ENCODE results near the gene GREM2.

GREM2 gene

GRCh38 chr1:240497908-240498307, 114.0 kb downstream of the GREM2 start:
- DNase-seq = no peak

- DNase-seq = peak; percentile 57
These were observed 115.0 kb downstream of the GREM2 start for GRCh38 chr1:240496941-240497340.

- DNase-seq = no peak
These were observed 115.6 kb downstream of the GREM2 start for GRCh38 chr1:240496356-240496755.

- peak; percentile 82 for DNase-seq
These were observed 116.4 kb downstream of the GREM2 start for GRCh38 chr1:240495601-240496000.

- no peak for DNase-seq
These were observed 119.0 kb downstream of the GREM2 start for GRCh38 chr1:240492832-240493440.

- peak; percentile 28 for DNase-seq
These were observed 120.2 kb downstream of the GREM2 start for GRCh38 chr1:240491796-240492195.

- DNase-seq = peak; percentile 79
These were observed 120.8 kb downstream of the GREM2 start for GRCh38 chr1:240491156-240491555.

GRCh38 chr1:240487493-240487892, 124.5 kb downstream of the GREM2 start:
- no peak for DNase-seq

GRCh38 chr1:240486611-240487010, 125.3 kb downstream of the GREM2 start:
- DNase-seq = no peak

- no peak for DNase-seq
These were observed 127.0 kb downstream of the GREM2 start for GRCh38 chr1:240484804-240485443.

GRCh38 chr1:240478536-240478935, 133.4 kb downstream of the GREM2 start:
- DNase-seq = no peak

- DNase-seq = no peak
These were observed 136.1 kb downstream of the GREM2 start for GRCh38 chr1:240475832-240476231.

- no peak for DNase-seq
These were observed 137.8 kb downstream of the GREM2 start for GRCh38 chr1:240474133-240474614.

- DNase-seq = no peak
These were observed 143.3 kb downstream of the GREM2 start for GRCh38 chr1:240468656-240469055.

- DNase-seq = no peak
These were observed 144.1 kb downstream of the GREM2 start for GRCh38 chr1:240467895-240468294.

- DNase-seq = no peak
These were observed 145.4 kb downstream of the GREM2 start for GRCh38 chr1:240466509-240466908.

- DNase-seq = peak; percentile 54
These were observed 146.4 kb downstream of the GREM2 start for GRCh38 chr1:240465531-240465940.

- peak; percentile 80 for DNase-seq
These were observed 147.9 kb downstream of the GREM2 start for GRCh38 chr1:240464099-240464498.

- peak; percentile 84 for DNase-seq
These were observed 149.1 kb downstream of the GREM2 start for GRCh38 chr1:240462766-240463395.

GRCh38 chr1:240462277-240462676, 149.7 kb downstream of the GREM2 start:
- no peak for DNase-seq

GRCh38 chr1:240457203-240457602, 154.8 kb downstream of the GREM2 start:
- no peak for DNase-seq

- no peak for DNase-seq
These were observed 156.6 kb downstream of the GREM2 start for GRCh38 chr1:240455228-240455821.

GRCh38 chr1:240445369-240445768, 166.6 kb downstream of the GREM2 start:
- DNase-seq = no peak

GRCh38 chr1:240441669-240442068, 170.3 kb downstream of the GREM2 start:
- DNase-seq = no peak

All from fibroblast of skin of right biceps (primary cell).